HG03025 (cell line): ENCODE data around the gene MLC1.

ENCODE experiments used
- ATAC-seq: cut with Tn5 transposase; IDR thresholded peaks from one replicate; pipeline ENCODE4 v1.9.1; 2021; ENCODE audit warnings: mild to moderate bottlenecking, moderate library complexity; ENCODE audit not compliant: unreplicated experiment, low FRiP score

The MLC1 gene

DNA sequence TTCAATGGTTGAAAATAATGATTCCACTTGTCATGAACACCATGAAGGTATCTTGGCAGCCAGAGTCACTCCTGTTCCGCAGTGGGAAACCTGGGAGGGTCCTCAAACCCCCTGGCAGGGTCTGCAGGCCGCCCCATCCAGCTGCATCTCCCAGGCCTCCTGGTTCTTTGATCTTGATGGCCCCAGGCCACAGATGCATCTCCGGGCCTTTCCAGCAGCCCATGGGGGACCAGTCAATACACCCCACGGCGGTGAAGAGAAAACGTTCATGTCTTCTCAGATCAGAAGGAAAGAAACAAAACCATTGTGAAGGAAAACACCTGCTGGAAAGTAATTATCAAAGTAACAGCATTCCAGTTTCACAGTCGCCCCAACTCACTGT lies 25.4 kb downstream of the MLC1 start:
- ATAC-seq: no peak

DNA sequence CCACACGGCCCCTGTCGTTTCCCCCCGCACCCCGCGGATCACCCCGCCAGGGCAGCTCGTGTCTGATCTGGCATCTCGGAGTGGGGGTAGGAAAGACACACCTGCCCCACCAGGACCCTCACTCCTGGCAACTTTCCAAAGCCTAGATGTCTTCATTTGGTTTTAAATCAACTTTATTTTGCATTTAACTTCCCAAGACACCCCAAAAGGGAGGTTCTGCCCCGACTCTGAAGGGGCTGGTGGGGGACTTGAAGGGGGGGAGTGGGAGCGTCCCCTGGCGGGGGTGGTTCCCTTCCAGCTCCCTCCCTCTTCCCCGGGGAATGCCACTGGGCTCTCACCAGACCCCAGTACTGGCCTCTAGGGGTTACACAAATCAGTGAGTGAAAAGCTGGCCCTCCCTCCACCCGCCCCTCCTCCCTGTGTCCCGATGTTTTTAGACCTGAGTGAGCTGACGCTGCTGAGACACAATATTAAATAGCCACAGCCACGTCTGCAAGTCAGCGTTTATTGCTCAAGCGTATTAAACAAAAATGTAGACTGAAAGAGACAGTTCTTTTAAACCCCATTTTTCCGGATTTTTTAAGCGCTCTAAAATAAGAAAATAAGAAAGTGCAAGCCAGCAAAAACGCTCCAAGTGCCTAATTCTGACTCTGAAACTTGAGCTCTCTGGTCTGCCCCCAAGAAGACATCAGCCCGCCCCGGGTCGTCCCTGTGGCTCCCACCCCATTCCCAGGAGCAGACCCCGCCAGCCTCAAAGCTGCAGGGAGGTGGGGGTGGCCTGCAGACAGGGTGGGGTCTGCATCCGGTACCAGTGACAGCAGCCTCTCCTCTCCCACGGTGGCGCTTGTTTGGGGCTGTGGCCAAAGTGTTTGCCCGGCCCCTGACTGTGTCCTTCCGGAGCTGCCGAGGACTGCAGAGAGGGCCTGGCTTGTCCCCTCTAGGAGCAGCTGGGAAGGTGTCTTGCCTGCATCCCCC lies 26.0 kb downstream of the MLC1 start:
- ATAC-seq: no peak

DNA sequence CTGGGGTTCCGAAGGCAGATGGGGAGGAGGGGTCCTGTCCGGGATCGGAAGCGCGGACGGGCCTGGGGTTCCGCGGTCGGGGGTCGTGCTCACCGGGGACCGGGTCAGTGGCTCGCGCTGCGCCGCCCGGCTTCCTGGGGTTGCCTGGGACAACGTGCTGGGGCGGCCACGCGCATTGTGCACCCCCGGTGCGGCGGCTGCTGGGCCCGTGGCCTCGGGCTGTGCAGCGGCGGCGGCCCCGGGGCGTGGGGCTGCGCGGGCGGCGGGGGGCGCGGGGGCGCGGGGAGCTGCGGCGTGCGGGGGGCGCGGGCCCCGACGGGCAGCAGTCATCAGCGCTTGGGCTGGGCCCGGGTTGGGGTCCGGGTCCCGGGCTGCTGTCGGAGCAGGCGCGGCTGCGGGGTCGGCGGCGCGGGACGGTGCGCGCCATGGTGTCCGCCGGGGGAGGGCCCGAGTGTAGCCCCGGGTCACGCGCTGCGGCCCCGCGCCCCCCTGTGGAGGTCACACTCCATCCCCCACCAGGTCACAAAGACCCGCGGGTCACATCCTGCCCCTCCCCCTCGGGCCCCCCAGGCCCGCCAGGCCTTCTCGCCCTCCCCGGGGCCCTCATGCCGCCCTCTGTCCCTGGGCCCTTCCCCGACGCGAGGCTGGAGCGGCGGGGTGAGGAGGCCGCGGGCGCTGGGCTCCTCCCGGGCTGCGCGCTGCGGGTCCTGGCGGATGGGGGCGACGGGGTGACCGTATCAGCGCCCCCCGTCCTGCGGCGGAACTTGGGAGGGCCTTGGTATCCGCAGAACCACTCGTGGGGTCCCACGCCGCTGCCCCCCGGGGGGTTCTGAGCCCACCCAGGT lies 26.9 kb downstream of the MLC1 start, which contains the start of gene TTLL8:
TTLL8 (minus strand) TSS at position 238 of the 845 bp plus-strand sequence.
- ATAC-seq: no peak

DNA sequence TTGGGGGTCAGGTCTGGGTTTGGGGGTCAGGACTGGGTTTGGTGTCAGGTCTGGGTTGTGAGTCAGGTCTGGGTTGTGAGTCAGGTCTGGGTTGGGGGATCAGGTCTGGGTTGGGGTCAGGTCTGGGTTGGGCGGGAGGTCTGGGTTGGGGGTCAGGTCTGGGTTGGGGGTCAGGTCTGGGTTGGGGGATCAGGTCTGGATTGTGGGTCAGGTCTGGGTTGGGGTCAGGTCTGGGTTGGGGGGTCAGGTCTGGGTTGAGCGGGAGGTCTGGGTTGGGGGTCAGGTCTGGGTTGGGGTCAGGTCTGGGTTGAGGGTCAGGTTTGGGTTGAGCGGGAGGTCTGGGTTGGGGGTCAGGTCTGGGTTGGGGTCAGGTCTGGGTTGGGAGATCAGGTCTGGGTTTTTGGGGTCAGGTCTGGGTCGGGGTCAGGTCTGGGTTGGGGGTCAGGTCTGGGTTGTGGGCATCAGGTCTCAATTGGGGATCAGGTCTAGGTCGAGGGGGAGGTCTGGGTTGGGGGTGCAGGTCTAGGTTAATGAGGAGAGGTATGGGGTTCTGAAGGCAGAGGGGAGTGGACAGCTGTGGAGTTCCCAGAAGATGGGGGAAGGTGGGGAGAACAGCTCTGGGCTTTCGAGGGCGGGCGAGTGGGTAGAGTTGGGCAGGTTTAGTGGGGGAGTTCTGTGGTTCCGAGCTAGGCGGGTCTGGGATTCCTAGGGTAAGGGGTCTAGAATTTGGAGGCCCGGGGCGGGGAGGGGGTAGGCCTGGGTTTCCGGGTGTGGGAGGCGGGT lies 27.8 kb downstream of the MLC1 start:
- no peak for ATAC-seq

DNA sequence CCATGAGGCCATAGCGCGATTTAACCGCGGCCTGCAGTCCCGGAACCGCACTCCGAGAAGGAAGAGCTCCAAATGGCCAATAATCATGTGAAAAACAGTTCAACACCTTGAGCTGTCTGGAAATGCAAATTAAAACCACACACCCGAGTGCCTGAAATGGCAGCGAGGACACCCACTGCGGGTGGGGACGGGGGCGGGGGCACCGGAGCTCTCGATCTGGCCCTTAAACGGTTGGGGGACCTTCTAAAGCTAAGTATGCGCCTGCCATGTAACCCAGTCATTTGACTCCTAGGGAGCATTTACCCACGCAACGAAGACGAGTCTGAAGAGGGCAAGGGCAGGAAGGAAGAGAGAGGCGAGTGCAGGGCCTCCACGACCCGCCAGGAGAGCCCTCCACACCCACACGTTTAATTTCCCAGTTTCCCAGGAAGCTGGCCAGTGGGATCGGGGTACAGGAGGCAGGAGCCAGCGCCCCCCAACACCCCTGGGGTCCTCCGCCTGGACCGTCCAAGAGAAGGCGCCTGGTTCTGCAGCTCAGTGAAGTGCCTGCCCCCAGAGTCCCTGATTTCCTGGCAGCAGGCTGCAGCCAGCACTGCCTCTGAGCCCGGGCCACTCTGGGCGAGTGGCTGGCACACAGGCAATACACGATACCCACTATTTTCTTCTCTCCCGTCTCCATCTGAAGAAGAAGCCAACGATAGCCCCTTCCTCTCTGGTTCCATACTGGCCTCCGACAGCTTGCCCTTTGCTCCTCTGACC lies 28.8 kb downstream of the MLC1 start:
- no peak for ATAC-seq

DNA sequence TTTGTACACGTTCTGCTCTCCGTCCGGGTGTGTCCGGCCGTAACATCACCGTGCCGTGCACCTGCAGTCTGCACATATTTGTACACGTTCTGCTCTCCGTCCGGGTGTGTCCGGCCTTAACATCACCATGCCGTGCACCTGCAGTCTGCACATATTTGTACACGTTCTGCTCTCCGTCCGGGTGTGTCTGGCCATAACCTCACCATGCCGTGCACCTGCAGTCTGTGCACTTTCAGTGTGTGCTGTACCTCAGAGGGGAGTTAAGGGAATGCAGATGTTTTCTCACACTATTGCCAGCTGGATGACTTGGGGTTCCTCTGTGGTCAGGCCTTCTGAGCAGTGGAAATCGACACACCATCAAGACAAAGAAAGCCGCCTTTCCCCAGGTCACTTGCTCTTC lies 31.4 kb downstream of the MLC1 start:
- no peak for ATAC-seq

DNA sequence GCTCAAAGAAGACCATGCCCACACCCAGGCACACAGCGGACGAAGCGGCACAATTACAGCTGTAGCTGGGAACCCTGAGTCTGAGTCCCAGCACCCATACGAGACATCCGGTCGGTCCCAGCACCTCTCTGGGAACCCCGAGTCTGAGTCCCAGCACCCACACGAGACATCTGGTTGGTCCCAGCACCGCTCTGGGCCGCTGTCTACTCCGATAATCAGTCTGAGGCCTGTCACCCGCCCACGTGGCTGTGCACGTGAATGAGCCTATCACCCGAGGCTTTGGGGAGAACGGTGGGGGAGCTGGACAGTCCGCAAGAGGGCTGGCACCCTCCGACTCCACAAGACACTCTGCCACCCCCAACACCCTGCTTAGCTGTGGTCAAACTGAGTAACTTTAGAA lies 33.3 kb downstream of the MLC1 start:
- ATAC-seq: no peak

DNA sequence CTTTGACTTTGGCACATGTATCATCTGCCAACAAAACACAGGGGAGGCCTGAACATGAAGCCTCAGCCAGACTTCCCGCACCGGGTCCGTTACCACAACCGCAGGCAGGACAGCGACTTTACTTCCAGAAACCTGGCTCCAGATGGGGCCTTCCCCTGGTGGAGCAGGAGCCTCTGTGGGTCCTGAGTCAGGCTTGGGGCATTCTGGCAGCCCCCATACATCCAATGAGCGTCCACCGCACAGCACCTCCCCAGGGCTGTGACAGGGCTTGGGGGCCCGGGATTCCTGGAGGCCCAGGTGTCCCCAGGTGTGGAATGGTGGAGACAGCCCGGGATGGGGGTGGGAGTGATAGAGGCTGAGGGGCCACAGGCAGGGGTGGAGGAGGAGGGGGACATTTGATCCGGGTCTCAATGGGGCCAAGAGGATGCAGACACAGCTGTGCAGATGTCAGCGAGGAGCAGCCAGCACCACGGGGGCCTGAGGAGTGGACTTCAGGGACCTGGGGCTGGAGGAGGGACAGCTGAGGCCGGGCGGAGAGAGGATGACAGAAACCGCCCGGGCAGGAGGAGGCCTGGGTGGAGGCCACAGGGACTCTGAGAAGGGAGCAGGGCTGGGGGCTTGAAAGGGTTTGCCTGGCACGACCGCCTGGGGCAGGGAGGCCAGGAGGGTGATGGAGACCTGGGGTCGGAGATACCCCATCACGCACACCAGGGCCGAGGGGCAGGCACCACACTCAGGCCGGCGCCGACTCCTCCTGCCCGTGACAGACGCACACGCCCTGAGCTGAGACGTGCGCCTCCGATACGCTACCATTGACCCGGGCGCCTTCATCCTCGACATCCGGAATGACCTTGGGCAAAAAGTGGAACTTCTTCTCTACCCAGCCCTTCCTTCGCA lies 35.7 kb downstream of the MLC1 start:
- ATAC-seq: no peak

DNA sequence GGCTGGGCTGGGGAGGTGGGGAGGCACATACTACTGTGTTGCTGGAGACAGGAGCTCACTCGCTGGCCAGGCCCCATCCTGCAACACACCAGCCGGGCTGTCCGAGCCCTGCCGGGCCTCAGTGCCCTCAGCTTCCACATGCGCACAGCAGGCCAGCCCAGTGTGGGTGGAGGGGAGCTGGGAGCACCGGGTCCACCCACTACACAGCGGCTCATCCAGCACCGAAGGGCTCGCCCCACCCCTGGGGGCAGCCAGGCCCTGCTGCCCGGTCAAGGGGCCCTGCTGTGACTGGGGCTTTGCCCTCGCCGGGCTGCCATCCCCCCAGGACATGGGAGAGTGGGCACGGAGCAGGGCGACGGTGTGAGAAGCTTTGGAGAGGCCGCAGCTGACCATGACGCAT lies 36.4 kb downstream of the MLC1 start:
- no peak for ATAC-seq

DNA sequence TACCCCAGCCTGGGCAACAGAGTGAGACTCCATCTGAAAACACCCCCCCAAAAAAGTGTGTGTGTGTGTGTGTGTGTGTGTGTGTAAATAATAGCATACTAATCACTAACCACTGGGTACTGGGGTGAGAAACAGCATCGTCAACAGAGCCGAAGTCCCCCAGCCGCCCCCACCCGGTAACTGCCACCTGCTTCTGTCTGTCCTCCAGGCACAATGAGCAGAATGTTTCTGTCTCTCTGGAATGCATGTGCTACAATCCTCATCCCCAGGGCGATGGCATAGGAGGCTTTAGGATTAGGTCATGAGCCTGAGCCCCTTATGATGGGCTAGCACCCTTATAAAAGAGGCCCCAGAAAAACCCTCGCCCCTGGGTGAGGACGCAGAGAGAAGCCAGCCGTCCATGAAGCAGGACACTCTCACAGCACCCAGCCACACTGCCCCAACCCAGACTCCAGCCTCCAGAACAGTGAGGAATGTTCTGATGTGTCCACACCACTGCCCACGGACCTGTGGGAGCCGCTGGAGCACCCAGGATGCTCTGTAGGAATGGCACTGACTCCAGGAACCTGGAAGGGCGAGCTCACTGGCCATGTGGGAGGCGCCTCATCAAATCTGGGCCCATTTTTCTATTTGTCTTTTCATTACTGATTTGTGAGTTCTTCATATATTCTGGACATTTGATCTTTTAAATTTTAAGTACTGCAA lies 37.0 kb downstream of the MLC1 start:
- ATAC-seq: no peak

DNA sequence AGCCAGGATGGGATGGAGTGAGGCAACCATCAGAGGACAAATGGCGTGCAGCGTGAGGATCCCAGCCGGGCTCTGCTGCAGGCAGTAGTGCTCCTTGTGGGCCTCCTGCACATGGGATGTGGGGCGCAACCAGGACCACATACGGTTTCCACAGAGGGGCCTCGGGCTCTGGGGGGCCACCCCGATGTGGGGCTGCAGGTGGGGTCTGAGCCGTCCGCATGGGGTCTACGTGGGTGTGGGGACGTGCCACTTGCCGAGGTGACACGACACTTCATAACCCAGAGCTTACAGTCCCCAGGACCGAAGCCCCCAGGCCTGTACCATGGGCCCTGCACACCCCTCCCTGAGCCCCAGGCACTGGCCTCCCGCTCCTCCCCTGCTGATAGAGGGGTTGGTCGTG lies 37.9 kb downstream of the MLC1 start:
- ATAC-seq: no peak

DNA sequence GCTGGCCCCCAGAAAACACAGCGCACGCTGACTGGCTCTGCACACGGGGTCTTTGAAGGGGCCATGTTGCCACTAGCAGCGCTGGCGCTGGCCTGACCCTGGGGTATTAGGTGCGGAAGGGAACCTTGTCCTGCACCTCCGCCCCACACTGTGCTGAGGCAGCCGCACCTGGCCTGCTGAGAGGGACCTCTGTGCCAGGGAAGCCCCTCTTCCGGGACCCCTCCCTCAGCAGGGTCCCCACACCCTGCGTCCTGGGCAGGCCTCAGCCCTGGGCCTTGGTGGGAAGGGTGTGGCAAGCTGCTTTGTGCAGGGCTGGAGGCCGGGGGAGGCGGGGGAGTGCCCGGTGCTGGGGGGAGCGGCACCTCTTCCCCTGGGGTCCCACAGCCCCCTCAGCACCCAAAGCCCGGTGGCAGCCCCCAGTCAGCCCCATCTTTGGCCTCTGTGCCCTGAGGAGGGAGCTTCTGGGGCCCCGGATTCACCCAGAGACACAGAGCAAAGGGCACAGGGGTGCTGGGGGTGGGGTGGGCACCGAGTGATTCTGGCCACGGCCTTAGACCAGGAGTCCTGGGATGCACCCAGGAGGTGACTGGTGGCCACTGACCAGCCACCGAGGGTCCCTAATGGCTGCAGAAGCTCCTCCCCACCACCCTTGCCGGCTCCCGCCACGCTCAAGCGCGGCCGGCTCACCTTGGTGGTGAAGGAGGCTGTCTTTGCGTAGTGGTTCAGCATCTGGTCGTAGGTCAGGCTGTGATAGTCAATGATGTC lies 38.6 kb downstream of the MLC1 start:
- ATAC-seq: no peak

DNA sequence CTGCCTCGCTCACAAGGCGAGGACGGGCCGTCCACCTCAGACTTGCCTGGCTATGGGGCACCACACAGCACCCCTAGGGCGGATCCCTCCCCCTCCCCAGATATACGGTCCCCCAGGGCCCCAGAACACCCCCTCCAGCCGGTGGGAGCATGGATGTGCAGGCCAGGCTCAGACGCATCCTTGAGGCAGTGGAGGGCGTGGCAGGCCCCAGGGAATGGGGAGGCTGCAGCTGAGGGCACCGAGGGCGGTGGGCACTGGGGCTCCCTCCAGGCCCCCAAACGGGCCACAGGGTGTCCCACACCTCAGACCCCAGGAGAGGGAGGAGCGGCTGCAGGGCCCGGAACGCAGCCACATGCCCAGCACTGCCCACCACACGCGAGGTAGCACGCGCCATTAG lies 39.2 kb downstream of the MLC1 start:
- ATAC-seq: no peak

DNA sequence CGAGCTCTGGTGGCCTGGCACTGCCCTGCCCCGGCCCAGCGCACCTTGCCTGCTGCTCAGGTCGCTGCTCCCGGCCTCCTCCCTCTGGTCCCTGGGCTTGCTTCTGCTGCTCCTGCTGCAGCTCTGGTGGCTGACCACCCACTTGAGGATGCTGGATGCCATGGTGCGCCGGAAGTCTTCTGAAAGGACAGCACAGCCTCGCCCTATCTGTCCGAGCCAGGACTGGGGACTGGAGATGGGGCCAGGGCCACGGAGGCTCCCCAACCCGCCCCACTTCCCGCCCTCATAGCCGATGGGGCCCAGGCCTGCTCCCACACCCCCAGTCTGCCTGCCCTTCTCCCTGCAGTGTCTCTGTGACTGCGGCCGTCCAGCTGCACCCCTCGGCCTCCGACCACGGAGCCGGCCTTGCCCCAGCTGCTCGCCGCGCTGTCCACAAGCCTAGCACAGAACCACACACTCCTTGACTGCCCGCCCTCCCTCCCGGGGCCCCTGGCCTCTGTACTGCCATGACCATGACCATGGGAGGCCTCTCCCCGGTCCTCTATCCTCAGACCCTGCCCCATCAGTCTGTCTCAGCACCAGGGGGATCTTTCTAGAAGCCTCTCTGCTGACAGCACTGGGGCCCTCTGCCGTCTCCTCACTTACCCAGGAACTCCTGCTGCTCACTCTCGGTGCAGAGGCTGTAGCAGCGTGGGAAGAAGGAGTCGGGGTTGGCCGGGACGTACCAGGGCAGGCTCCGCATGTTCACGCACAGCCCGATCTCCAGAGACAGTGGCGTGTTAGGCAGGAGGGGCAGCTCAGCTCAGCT lies 39.8 kb downstream of the MLC1 start:
- ATAC-seq: no peak

DNA sequence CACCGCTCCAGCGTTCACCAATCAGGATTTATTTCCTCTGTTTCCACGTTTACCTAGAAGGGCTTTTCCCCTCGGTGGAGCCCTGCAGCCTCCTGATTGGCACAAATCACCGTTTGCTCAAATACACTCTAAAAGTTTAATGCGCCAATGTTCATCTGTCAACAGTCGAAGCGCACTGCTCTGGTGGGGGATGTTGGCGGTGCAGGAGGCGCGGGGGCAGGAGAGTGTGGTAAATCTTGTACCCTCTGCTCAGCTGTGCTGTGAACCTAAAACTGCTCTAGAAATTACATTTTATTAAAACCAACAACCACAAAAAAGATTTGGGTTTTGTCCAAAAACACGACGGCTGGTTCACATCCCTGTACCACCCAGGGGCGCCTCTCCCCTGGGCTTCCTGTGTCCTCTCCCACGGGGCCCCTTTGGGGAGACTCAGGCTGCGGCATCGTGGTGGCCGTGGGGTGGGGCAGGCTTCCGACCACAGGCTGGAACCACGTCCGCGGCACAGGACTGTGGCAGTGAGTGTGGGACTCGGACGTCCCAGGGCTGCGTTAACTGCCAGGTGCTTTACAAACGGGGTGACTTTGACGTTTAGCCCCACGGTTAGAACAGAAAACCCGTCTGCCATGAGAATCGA lies 40.6 kb downstream of the MLC1 start:
- ATAC-seq: no peak

DNA sequence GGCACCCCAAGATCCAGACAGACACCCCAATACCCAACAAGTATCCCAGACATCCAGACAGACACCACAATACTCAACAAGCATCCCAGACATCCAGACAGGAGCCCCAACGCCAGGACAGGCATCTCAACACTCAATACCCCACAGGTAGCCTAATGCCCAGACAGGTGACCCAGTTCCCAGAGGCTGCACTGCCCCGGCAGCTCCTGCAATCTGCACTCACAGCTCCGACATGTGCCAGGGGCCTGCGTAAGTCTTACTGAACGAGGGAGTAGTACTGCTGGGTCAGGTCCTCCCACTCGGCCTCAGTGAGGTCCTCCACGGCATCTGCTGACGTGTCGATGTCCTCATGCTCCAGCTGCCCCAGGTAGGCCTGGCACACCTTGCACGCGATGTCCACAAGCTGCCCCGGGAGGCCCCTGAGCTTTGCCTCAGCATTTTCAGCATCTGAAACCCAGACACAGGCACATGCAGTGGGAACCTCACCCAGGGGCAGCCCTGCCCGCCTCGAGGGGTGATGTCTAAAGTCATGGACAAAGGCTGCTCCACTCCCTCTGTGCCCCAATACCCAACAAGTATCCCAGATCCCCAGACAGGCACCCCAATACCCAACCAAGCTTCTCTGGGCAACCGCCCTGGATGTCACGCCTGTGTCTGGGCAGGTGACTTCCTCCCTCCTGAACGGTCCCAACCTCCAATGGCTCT lies 43.7 kb downstream of the MLC1 start:
- no peak for ATAC-seq
